H1 (cell line): Measurements from ENCODE around the gene DUSP3. TPM values are rescaled to one million over a fixed set of nuclear protein-coding genes. Genes with fewer than 3 reads are reported as not detected.

ENCODE experiments used
- CTCF ChIA-PET: fragments of 300-600 bp; sonication (Branson Sonifier 250); formaldehyde crosslinking; loops from one replicate; lab custom pipeline; 2021; ENCODE audit not compliant: partially characterized antibody; lab: Charles Lee
- POLR2A ChIA-PET: fragments of 300-600 bp; sonication (Branson Sonifier 250); formaldehyde crosslinking; loops from one replicate; lab custom pipeline; 2021; ENCODE audit warnings: inconsistent platforms; ENCODE audit not compliant: partially characterized antibody; lab: Charles Lee
- DNase-seq, 2 experiments: peaks; one replicate each; pipeline versions ENCODE4 v3.0.0 to v3.0.0-alpha.2; 2010 to 2022; ENCODE audit warnings: low spot score in 2 of 2, low read depth in 1 of 2, mixed read lengths in 1 of 2
- FAIRE-seq: peaks from 2 replicates; lab custom pipeline; 2011; peaks lifted over from hg19 to GRCh38; lab: Jason Lieb, UNC
- H2AFZ ChIP-seq: 2 replicates; pipeline ENCODE4 v1.8.1; 2012; ENCODE audit warnings: low read length, inconsistent platforms
- H2AK5ac ChIP-seq: 2 replicates; pipeline ENCODE4 v1.6.1; 2013; ENCODE audit warnings: low read depth, low read length
- H2BK120ac ChIP-seq: replicated peaks from 2 replicates; pipeline ENCODE3; 2013; ENCODE audit warnings: low read depth, low read length, inconsistent platforms
- H2BK12ac ChIP-seq: 2 replicates; pipeline ENCODE4 v1.6.1; 2013; ENCODE audit warnings: low read depth, low read length
- H2BK15ac ChIP-seq: 2 replicates; pipeline ENCODE4 v1.6.1; 2013; ENCODE audit warnings: low read length
- H2BK20ac ChIP-seq: 2 replicates; pipeline ENCODE4 v1.6.1; 2013; ENCODE audit warnings: low read length
- H2BK5ac ChIP-seq: 2 replicates; pipeline ENCODE4 v1.6.1; 2013; ENCODE audit warnings: low read depth, low read length
- H3K14ac ChIP-seq: 2 replicates; pipeline ENCODE4 v1.6.1; 2013; ENCODE audit warnings: inconsistent platforms; ENCODE audit not compliant: insufficient read length
- H3K18ac ChIP-seq: 2 replicates; pipeline ENCODE4 v1.6.1; 2013; ENCODE audit warnings: low read length; ENCODE audit errors: extremely low read depth
- H3K23ac ChIP-seq: 2 replicates; pipeline ENCODE4 v1.6.1; 2013; ENCODE audit warnings: inconsistent platforms; ENCODE audit not compliant: insufficient read length
- H3K23me2 ChIP-seq: 2 replicates; pipeline ENCODE4 v1.6.1; 2013; ENCODE audit warnings: low read depth, low read length
- H3K27ac ChIP-seq: 2 replicates; pipeline ENCODE4 v1.6.1; 2011; ENCODE audit warnings: low read depth, low read length, inconsistent platforms
- H3K27me3 ChIP-seq, 4 experiments: replicated peaks in 1 of 4; 1 replicate in 1 of 4; 2 replicates in 3 of 4; pipeline versions ENCODE4 v1.6.1 to v1.8.1; 2011 to 2013; ENCODE audit warnings: low read length in 3 of 4, mild to moderate bottlenecking in 3 of 4, inconsistent platforms in 2 of 4, mixed read lengths in 2 of 4, moderate library complexity in 1 of 4; ENCODE audit not compliant: control insufficient read depth in 3 of 4, insufficient read depth in 3 of 4; ENCODE audit errors: extremely low read depth in 1 of 4
- H3K36me3 ChIP-seq, 4 experiments: 2 replicates each; pipeline versions ENCODE4 v1.6.1 to v1.8.1; 2011 to 2013; ENCODE audit warnings: mild to moderate bottlenecking in 4 of 4, low read length in 3 of 4, moderate library complexity in 2 of 4, control low read depth in 1 of 4, inconsistent platforms in 1 of 4; ENCODE audit not compliant: insufficient read depth in 4 of 4, control insufficient read depth in 2 of 4
- H3K4ac ChIP-seq: replicated peaks from 2 replicates; pipeline ENCODE3; 2013; ENCODE audit warnings: low read length, low read depth, mixed read lengths, inconsistent platforms; ENCODE audit not compliant: insufficient read length
- H3K4me1 ChIP-seq, 4 experiments: replicated peaks in 1 of 4; 1 replicate in 1 of 4; 2 replicates in 3 of 4; pipeline versions ENCODE4 v1.6.1 to v1.8.1; 2011 to 2013; ENCODE audit warnings: low read length in 3 of 4, inconsistent platforms in 2 of 4, mixed read lengths in 1 of 4; ENCODE audit not compliant: insufficient read depth in 4 of 4, control insufficient read depth in 3 of 4
- H3K4me2 ChIP-seq, 2 experiments: 2 replicates each; pipeline versions ENCODE4 v1.6.1 to v1.8.1; 2011 to 2013; ENCODE audit warnings: low read depth in 2 of 2, low read length in 2 of 2, control low read depth in 1 of 2, inconsistent platforms in 1 of 2, mild to moderate bottlenecking in 1 of 2; ENCODE audit not compliant: insufficient read depth in 1 of 2
- H3K4me3 ChIP-seq, 4 experiments: fragments of 200-600, 300-600 bp in 1 of 4; sonication (generic), shearing (Covaris generic), sonication (Bioruptor Twin) in 1 of 4; 2 replicates each; pipeline versions ENCODE4 v1.5.1 to v1.8.1; 2011 to 2016; ENCODE audit warnings: low read length in 4 of 4, low read depth in 3 of 4, control low read depth in 2 of 4, inconsistent platforms in 2 of 4, mild to moderate bottlenecking in 2 of 4, mixed read lengths in 1 of 4, moderate library complexity in 1 of 4; ENCODE audit not compliant: insufficient read depth in 2 of 4; ENCODE audit errors: extremely low read depth in 1 of 4
- H3K56ac ChIP-seq: replicated peaks from 2 replicates; pipeline ENCODE3; 2013; ENCODE audit warnings: low read depth, mild to moderate bottlenecking, mixed read lengths, low read length, inconsistent platforms; ENCODE audit not compliant: insufficient read length
- H3K79me1 ChIP-seq: 2 replicates; pipeline ENCODE4 v1.6.1; 2013; ENCODE audit warnings: low read depth, low read length, control low read depth
- H3K79me2 ChIP-seq, 2 experiments: 2 replicates each; pipeline versions ENCODE4 v1.6.1 to v1.8.1; 2012 to 2013; ENCODE audit warnings: low read length in 2 of 2, mild to moderate bottlenecking in 2 of 2, inconsistent platforms in 1 of 2; ENCODE audit not compliant: insufficient read depth in 2 of 2, control insufficient read depth in 1 of 2
- H3K9ac ChIP-seq, 4 experiments: replicated peaks in 1 of 4; 1 replicate in 1 of 4; 2 replicates in 3 of 4; pipeline versions ENCODE4 v1.6.1 to v1.8.1; 2011 to 2013; ENCODE audit warnings: low read depth in 3 of 4, low read length in 3 of 4, control low read depth in 2 of 4, mild to moderate bottlenecking in 2 of 4, moderate library complexity in 2 of 4, inconsistent platforms in 1 of 4; ENCODE audit errors: extremely low read depth in 1 of 4
- H3K9me3 ChIP-seq, 2 experiments: 2 replicates each; pipeline versions ENCODE4 v1.6.1 to v1.8.1; 2012 to 2013; ENCODE audit warnings: mild to moderate bottlenecking in 2 of 2, moderate library complexity in 2 of 2, control low read depth in 1 of 2, inconsistent platforms in 1 of 2, low read depth in 1 of 2, low read length in 1 of 2, mixed read lengths in 1 of 2; ENCODE audit not compliant: insufficient read depth in 2 of 2
- H4K20me1 ChIP-seq, 2 experiments: replicated peaks in 1 of 2; 2 replicates each; pipeline versions ENCODE3 to v1.8.1; 2011 to 2013; ENCODE audit warnings: inconsistent platforms in 2 of 2, low read length in 2 of 2, mild to moderate bottlenecking in 1 of 2; ENCODE audit not compliant: insufficient read depth in 2 of 2, control insufficient read depth in 1 of 2
- H4K5ac ChIP-seq: 2 replicates; pipeline ENCODE4 v1.6.1; 2013; ENCODE audit warnings: low read length, low read depth, mixed read lengths, inconsistent platforms; ENCODE audit not compliant: insufficient read length
- H4K8ac ChIP-seq: 2 replicates; pipeline ENCODE4 v1.8.0; 2013; ENCODE audit warnings: mild to moderate bottlenecking, moderate library complexity, low read length, inconsistent platforms; ENCODE audit not compliant: insufficient read depth; ENCODE audit errors: extremely low read depth
- H4K91ac ChIP-seq: replicated peaks from 2 replicates; pipeline ENCODE3; 2013; ENCODE audit warnings: low read length, mixed read lengths, inconsistent platforms; ENCODE audit not compliant: insufficient read length
- JUND ChIP-seq: IDR thresholded peaks from 2 replicates; pipeline ENCODE4 v1.6.1; 2011; ENCODE audit warnings: mild to moderate bottlenecking, improper control_type of control experiment, low read length
- MAFK ChIP-seq: IDR thresholded peaks from 2 replicates; pipeline ENCODE4 v1.6.1; 2012; ENCODE audit warnings: low read depth, mild to moderate bottlenecking, improper control_type of control experiment, low read length
- RBBP5 ChIP-seq: IDR thresholded peaks from 2 replicates; pipeline ENCODE4 v1.7.1; 2012; ENCODE audit warnings: low read depth, mild to moderate bottlenecking, inconsistent platforms, low read length, moderate library complexity, borderline replicate concordance
- WGBS, 2 experiments: shearing (Covaris generic) in 1 of 2; methylation state at CpG; one replicate each; pipeline versions ENCODE4 v1.1.6 to v1.1.7; 2013 to 2015; ENCODE audit warnings: low lambda C conversion rate in 2 of 2, mixed read lengths in 2 of 2, inconsistent platforms in 1 of 2, low coverage in 1 of 2, missing lambda C conversion rate in 1 of 2; ENCODE audit not compliant: insufficient replicate concordance in 2 of 2, insufficient coverage in 1 of 2, insufficient read length in 1 of 2; ENCODE audit errors: extremely low coverage in 1 of 2, missing lambda C conversion rate in 1 of 2; 5-methylcytosine and 5-hydroxymethylcytosine counted together
- polyA plus RNA-seq, 7 experiments: library from polyadenylated mRNA; depleted of rRNA in 3 of 7; stranded (reverse) in 5 of 7; unstranded in 2 of 7; fragments of >200 nt in 5 of 7; fragments of 200-250 nt in 2 of 7; gene quantifications; 1 replicate in 5 of 7; 2 replicates in 1 of 7; 4 replicates in 1 of 7; pipeline versions ENCODE4 v1.2.1 to v1.2.3, GENCODE V29; 2011 to 2013; ENCODE audit warnings: missing spikeins in 2 of 7, mixed read lengths in 2 of 7
- total RNA-seq: library from RNA; stranded (reverse); fragmentation: NEBNext Ultra II Directional; extraction: Animal tissue kit (Norgen Biotek cat#: 25700); gene quantifications from 2 replicates; pipeline ENCODE4 v1.2.1, GENCODE V29; 2021

The DUSP3 gene
- total and polyA plus RNA-seq, 2 of the 8 experiments (the other 6 are each of a cell fraction or from before 2014, with no cell fraction given) = 15.1 to 21.2 TPM

DNA sequence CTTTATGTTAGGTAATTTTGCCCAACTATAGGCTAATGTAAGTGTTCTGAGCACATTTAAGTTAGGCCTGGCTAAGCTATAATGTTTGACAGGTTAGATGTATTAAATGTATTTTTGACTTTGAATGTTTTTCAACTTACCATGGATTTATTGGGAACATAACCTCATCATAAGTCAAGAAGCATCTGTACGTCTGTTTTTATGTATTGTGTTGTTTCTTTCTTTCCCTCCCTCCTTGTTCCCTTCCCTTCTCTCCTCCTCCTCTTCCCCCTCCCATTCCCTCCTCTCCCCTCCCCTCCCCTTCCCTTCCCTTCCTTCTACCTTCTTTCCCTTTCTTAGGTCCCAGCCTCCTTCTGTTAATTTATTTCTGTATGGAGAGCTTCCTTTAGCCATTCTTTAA lies 10.7 kb upstream of the DUSP3 start:
- Histone ChIP-seq H3K4me3 (no peak overlapping the region), H2AFZ (no peak overlapping the region), H4K8ac (no peak overlapping the region), H2BK12ac (no peak overlapping the region), H3K23me2 (no peaks in the 10 kb centered on the region), H3K27ac (no peak overlapping the region), H3K14ac (no peak overlapping the region), H3K79me1 (no peaks in the 10 kb centered on the region), H3K18ac (no peak overlapping the region), H3K4me1 (no peaks in the 10 kb centered on the region; a peak in 1 of 7 replicates), H2BK5ac (no peak overlapping the region), H4K5ac (no peak overlapping the region), H3K79me2 (no peaks in the 10 kb centered on the region), H2BK15ac (no peak overlapping the region), H4K20me1 (no peaks in the 10 kb centered on the region), H3K4ac (no peak overlapping the region), H2BK20ac (no peak overlapping the region), H3K27me3 (no peaks in the 10 kb centered on the region), H3K4me2 (no peak overlapping the region), H2AK5ac (no peak overlapping the region)
- no peak for DNase-seq
- POLR2A ChIA-PET = interaction anchor here (1.0 to 2.6 kb wide), 4 partner anchors 14 to 57 kb away, joined by 3 to 8 read pairs (median 4); partner anchors contain the start of gene CD300LG
- 80% methylated on average over 1 of the region's 1 CpG; no CpG with 5 or more reads in 1 of the 2 experiments for WGBS, 2 experiments
- no peak for FAIRE-seq
- TF ChIP-seq RBBP5 = no peak
- TF ChIP-seq JUND = no peak
- TF ChIP-seq MAFK = no peak
- TF ChIP-seq, all 59 proteins: peak for 0
- H3K36me3 ChIP-seq = no peaks in the 10 kb centered on the region
- H4K91ac ChIP-seq = no peak overlapping the region
- no peak overlapping the region for H3K9ac ChIP-seq
- H3K56ac ChIP-seq = no peak overlapping the region
- CTCF ChIA-PET = interaction anchor here (0.6 to 2.4 kb wide), 22 partner anchors 9 to 227 kb away, joined by 3 to 26 read pairs (median 4); partner anchors contain the start of genes CD300LG, CFAP97D1 and TMEM101
- H3K23ac ChIP-seq = no peak overlapping the region
- H3K9me3 ChIP-seq = no peaks in the 10 kb centered on the region
- H2BK120ac ChIP-seq = no peak overlapping the region
